Measurements from ENCODE around the gene KLF15.

The KLF15 gene

GRCh38 chr3:126319701-126320295, 37.4 kb downstream of the KLF15 start:
- DNase-seq: no peak

DNA sequence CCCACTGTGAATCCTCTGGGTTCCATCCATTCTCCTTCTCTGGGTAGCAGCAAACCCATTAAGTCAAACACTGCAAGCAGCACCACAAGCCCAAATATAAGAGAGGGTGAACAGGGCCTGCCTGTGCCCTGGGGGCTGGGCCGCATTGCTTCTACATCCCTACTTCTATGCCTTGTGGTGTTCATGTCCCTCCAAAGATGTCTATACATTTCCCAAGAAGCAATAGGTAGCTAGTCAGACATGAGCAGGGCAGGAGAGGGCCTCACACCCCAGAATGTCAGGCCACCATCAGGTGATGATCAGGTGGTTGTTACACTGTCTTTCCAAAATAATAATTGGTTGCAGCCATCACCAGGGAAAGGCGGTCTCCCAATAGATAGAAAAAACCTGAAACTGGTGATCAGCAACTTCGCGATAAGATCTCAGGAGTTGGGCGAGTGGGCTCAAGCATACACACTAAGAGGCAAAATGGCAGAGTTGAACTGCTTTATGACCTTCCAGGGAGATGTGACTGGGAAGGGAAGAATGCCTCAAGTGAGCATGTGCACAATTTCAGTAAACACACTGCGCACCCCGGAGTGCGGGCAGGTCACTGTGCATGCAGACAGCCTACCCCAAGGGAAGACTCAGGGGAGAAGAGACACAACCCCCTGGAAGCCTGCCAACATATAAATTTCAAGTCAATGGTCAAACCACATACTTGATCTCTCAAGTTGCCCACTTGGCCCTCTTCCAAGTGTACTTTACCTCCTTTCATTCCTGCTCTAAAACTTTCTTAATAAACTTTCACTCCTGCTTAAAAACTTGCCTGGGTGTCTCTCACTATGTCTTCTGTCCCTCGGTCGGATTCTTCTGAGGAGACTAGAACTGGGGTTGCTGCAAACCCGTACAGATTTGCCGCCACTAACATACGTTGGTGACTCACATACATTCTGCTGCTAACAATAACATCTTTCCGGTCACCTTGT, 39.9 kb downstream of the KLF15 start:
- DNase-seq: no peak

DNA sequence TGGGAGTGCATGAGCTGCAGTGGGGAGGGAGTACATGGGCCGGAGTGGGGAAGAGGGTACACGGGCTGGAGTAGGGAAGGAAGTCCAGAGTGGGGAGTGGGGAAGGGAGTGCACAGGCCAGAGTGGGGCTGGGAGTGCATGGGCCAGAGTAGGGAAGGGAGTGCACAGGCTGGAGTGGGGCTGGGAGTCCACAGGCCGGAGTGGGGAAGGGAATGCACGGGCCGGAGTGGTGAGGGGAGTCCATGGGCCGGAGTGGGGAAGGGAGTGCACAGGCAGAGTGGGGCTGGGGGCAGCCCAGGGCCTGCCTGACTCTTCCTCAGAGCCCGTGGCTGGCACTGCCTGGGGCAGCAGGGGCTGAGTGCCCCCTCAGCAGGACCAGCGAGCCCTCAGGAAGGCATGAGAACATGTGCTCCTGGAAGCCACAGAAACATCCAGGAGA, 40.7 kb downstream of the KLF15 start:
- DNase-seq: no peak

- no peak for DNase-seq
Measured at GRCh38 chr3:126316031-126316461, 41.2 kb downstream of the KLF15 start.

- DNase-seq: no peak
Measured at GRCh38 chr3:126314790-126315658, 42.2 kb downstream of the KLF15 start.

GRCh38 chr3:126314305-126314789, 42.9 kb downstream of the KLF15 start:
- DNase-seq: no peak

GRCh38 chr3:126313580-126314304, 43.5 kb downstream of the KLF15 start:
- DNase-seq: no peak

DNA sequence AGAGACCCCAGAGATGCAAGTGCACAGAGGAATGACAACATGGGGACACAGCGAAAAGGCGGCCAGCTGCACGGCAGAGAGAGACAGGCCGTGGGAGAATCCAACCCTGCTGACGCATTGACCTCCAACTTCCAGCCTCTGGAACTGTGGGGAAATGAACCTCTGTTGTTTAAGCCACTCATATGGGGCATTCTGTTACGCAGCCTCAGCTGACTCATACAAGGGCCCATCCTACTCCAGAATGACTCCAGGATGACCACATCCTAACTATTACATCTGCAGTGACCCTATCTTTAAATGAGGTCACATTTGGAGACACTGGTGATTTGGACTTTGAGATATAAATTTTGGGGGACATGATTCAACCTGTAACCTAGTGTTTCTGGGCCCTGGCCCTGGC, 44.0 kb downstream of the KLF15 start:
- no peak for DNase-seq

DNA sequence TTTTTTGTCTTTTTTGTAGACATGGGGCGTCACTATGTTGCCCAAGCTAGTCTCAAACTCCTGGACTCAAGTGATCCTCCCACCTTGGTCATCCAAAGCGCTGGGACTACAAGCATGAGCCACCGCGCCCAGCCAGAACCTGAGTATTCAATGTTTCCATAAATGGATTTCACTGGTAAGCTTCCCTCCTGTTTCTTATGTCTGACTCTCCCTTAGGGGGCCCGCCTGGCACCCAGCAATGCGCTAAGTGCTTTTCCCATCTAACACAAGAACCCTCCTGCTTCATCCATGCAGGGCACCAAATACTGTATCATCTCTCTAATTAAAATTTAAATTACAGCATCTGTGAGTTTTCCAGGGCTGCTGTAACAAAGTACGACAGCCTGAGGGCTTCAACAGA, 44.9 kb downstream of the KLF15 start:
- no peak for DNase-seq

GRCh38 chr3:126311338-126311978, 45.8 kb downstream of the KLF15 start:
- DNase-seq: no peak

DNA sequence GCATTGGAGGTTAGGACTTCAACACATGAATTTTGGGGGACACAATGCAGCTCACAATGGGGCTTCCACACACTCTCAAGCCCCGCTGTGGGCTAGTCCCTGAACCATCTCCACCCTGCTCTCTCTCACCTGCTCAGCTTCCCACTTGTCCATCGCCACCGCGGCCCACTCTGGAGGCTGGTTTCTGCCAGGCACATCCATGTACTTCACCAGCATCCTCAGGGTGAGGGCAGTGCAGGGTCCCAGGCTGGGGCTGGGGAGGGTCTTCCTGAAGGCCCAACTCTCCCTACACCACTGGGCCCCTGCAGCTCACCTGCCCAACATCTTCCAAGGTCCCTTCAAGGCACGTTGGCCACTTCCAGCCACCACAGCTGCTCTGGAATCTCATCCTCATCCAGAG, 46.4 kb downstream of the KLF15 start:
- no peak for DNase-seq

GRCh38 chr3:126309861-126310655, 47.1 kb downstream of the KLF15 start:
- DNase-seq: no peak

DNA sequence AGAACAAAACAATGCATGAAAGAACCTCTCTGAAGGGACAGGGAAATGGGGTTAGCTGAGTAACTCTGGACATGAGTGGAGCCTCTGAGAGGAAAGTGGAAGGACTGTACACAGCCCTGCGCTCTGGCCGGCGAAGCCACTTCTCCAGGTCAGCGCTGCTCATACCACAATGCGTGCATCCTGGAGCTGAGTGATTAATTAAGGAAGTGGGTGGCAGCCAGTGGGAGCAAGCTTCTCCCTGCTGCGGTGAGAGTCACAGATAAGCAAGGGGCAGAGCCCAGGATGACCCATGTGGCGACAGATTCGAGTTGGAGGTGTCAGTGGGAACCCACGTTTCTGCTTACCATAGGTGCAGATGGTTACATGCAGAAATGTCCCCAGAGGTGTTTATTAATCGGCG, 48.0 kb downstream of the KLF15 start:
- no peak for DNase-seq

GRCh38 chr3:126308394-126309125, 48.6 kb downstream of the KLF15 start:
- no peak for DNase-seq

DNA sequence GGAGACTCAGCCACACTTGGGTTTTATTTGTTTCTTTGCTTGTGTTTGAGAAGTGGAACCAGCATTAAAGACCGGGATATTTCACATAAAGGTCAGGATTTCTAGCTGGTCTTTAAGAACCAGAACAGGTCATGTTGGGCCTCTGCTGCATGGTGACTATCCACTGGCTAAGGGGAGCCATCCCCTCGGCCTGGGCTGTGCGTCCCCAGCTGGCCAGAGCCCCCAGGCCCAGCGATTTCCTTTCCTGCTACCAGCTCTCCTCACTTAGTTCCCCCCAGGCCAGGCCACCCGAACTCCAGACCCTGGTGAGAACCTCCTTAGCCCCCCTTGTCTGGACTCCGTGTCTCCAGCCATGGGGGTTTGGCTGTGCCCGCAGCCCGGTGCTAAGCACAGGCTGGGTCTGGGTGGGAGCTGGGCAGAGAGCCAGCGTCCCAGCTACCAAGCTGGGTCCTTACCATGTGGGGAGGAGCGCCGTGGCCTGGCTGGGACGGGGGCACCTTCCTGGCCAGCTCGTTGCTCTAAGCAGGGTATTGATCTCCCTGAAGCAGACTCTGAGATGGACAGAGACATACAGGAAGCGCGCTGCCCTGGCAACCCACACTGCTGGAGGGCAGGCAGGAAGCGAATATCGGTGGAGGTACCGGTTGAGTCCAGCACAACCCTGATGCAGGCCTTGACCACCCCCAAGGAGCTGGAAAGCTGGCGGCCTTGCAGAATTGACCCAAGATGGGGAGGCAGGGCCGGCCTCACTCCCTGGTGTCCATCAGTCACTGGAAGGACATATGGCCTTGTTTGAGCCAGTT, 49.4 kb downstream of the KLF15 start:
- no peak for DNase-seq

DNA sequence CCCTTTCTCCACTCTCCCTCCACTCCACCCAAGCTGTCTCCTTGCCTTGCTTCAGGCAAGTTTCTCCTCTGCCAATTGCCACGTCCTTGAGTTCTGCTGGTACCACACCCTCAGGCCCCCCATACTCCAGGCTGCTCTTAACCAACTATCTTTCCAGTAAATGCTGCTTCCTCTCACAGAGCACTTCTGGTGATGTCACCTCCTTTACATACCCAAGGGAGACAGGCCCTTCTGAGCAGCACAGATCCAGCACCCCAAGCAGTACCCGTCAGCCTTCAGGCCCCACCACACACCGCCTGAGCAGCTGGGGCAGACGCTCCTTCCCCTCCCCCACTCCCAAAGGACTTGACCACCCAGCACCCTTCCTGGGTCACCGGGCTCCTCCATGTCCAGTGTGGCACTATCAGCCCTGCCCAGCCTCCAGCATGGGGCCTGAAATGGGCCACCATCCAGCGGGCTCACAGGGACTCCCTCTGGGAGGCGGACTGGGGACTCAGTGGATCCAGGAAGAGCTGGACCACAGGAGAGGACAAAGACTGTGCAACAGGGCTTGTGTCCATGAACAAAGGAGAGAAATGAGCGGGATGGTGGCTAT, 50.2 kb downstream of the KLF15 start:
- DNase-seq: no peak

DNA sequence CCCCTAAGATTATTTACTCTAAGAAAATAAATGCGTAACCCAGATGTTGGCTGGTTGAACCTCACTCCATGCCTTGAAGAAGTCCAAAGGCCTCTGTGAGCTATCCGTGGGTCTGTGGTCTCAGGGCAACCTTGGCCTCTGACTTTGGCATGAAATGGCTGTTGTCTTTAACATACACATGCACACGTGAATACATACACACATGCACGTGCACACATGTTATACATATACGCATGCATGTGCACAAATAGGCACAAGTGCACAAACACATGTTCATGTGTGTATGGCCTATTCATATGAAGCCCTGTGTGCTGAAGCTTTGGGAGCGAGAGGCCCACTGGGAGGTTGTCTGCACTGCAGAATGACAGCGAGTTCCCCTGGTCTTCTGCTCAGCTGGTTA, 50.8 kb downstream of the KLF15 start:
- DNase-seq: no peak

DNA sequence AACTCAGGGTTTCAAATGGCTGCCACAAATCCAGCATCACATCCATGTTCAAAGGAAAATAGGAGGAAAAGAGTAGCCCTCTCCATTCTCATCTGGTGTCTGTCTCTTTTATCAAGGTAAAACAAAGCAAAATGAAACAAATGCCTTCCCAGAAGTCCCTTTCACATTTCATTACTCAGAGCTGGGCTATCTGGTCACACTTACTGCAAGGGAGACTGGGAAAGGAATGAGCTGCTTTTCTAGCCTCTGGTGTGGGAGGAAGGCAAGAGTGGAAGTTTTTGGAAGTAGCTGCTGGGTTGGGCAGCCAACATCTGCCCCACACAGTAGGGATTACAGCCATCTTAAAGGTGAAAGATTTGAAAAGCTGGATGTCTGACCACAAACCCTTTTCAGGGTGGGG, 51.8 kb downstream of the KLF15 start:
- no peak for DNase-seq

- DNase-seq: no peak
Measured at GRCh38 chr3:126304704-126305103, 52.5 kb downstream of the KLF15 start.

All from DMS79 treated with DMSO at 0.1 percent for 48 hours (cell line).